Karpas-422 (cell line): Measurements from ENCODE around the gene RGS3. TPM values are rescaled to one million over a fixed set of nuclear protein-coding genes. Genes with fewer than 3 reads are reported as not detected.

Source experiments
- DNase-seq: peaks from one replicate; pipeline ENCODE4 v3.0.0-alpha.2; 2015
- H2AFZ ChIP-seq: fragments of 200-600 bp; sonication (generic); 2 replicates; pipeline ENCODE4 v1.6.1; 2014; ENCODE audit warnings: antibody characterized with exemption, low read length, mixed read lengths
- H3K27ac ChIP-seq: fragments of 200-600 bp; sonication (generic); 2 replicates; pipeline ENCODE4 v1.5.1; 2014; ENCODE audit warnings: mild to moderate bottlenecking, low read length, moderate library complexity
- H3K27me3 ChIP-seq: fragments of 200-600 bp; sonication (generic); 2 replicates; pipeline ENCODE4 v1.6.1; 2014; ENCODE audit warnings: low read length, mixed read lengths
- H3K36me3 ChIP-seq: fragments of 200-600 bp; sonication (generic); 2 replicates; pipeline ENCODE4 v1.6.1; 2014; ENCODE audit warnings: low read length, mixed read lengths; ENCODE audit not compliant: insufficient read depth
- H3K4me1 ChIP-seq: fragments of 200-600 bp; sonication (generic); 2 replicates; pipeline ENCODE4 v1.6.1; 2014; ENCODE audit warnings: mild to moderate bottlenecking, low read length, mixed read lengths
- H3K4me2 ChIP-seq: fragments of 200-600 bp; sonication (generic); 2 replicates; pipeline ENCODE4 v1.6.1; 2014; ENCODE audit warnings: low read length, low read depth, mild to moderate bottlenecking; ENCODE audit not compliant: poor library complexity, severe bottlenecking
- H3K4me3 ChIP-seq: fragments of 200-600 bp; sonication (generic); 2 replicates; pipeline ENCODE4 v1.5.1; 2014; ENCODE audit warnings: mild to moderate bottlenecking, antibody characterized with exemption, low read length, mixed read lengths
- H3K79me2 ChIP-seq: fragments of 200-600 bp; sonication (generic); 2 replicates; pipeline ENCODE4 v1.6.1; 2014; ENCODE audit warnings: mild to moderate bottlenecking, low read length, mixed read lengths
- H3K9ac ChIP-seq: fragments of 200-600 bp; sonication (generic); 2 replicates; pipeline ENCODE4 v1.6.0; 2014; ENCODE audit warnings: low read length
- H3K9me2 ChIP-seq: fragments of 200-600 bp; sonication (generic), shearing (Covaris generic); replicated peaks from 2 replicates; pipeline ENCODE4 v1.6.0; 2014; ENCODE audit warnings: mild to moderate bottlenecking, low read length, moderate library complexity; ENCODE audit not compliant: insufficient read depth
- H3K9me3 ChIP-seq: fragments of 300-700, 200-600 bp; sonication (generic); 2 replicates; pipeline ENCODE4 v1.6.1; 2014; ENCODE audit warnings: low read length, mixed read lengths
- H4K20me1 ChIP-seq: fragments of 200-600 bp; sonication (generic); 2 replicates; pipeline ENCODE4 v1.6.1; 2014; ENCODE audit warnings: mild to moderate bottlenecking, antibody characterized with exemption, low read length, low read depth; ENCODE audit not compliant: insufficient read depth
- total RNA-seq: library from RNA; depleted of rRNA; stranded (reverse); fragments of >200 nt; shearing (Covaris generic); gene quantifications from 2 replicates; pipeline ENCODE4 v1.2.3, GENCODE V29; 2014; ENCODE audit warnings: low replicate concordance

Gene RGS3
- total RNA-seq, 1 experiment from 2014 or later, result 1.3 TPM

- no peaks in the 10 kb centered on the region for H3K9me2 ChIP-seq
- no peak overlapping the region for H3K4me2 ChIP-seq
- H3K4me1 ChIP-seq, result no peaks in the 10 kb centered on the region
- no peaks in the 10 kb centered on the region for H3K79me2 ChIP-seq
- no peak overlapping the region for H3K27ac ChIP-seq
- DNase-seq, result no peak
- no peak overlapping the region for H3K4me3 ChIP-seq
- H3K9ac ChIP-seq, result no peak overlapping the region
- H2AFZ ChIP-seq, result no peak overlapping the region
- H3K36me3 ChIP-seq, result no peaks in the 10 kb centered on the region
- H4K20me1 ChIP-seq, result no peaks in the 10 kb centered on the region
- no peaks in the 10 kb centered on the region for H3K27me3 ChIP-seq
- no peaks in the 10 kb centered on the region for H3K9me3 ChIP-seq
These were observed 41.4 kb downstream of the RGS3 start for GRCh38 chr9:113504725-113505590.

GRCh38 chr9:113506090-113506589 is 42.6 kb downstream of the RGS3 start:
- Histone ChIP-seq H4K20me1 (no peaks in the 10 kb centered on the region), H3K27ac (no peak overlapping the region), H3K4me1 (no peaks in the 10 kb centered on the region), H3K79me2 (no peaks in the 10 kb centered on the region), H3K9ac (no peak overlapping the region), H2AFZ (no peak overlapping the region), H3K4me2 (no peak overlapping the region), H3K27me3 (no peaks in the 10 kb centered on the region), H3K9me2 (no peaks in the 10 kb centered on the region), H3K9me3 (no peaks in the 10 kb centered on the region), H3K4me3 (no peak overlapping the region), H3K36me3 (no peaks in the 10 kb centered on the region)
- no peak for DNase-seq

GRCh38 chr9:113507256-113507655 is 43.7 kb downstream of the RGS3 start:
- no peaks in the 10 kb centered on the region for H3K9me2 ChIP-seq
- no peak overlapping the region for H3K4me2 ChIP-seq
- no peaks in the 10 kb centered on the region for H3K27me3 ChIP-seq
- H3K4me3 ChIP-seq, result no peak overlapping the region
- H3K27ac ChIP-seq, result no peak overlapping the region
- H3K79me2 ChIP-seq, result no peaks in the 10 kb centered on the region
- no peaks in the 10 kb centered on the region for H4K20me1 ChIP-seq
- H2AFZ ChIP-seq, result no peak overlapping the region
- no peaks in the 10 kb centered on the region for H3K36me3 ChIP-seq
- H3K9me3 ChIP-seq, result no peaks in the 10 kb centered on the region
- H3K4me1 ChIP-seq, result no peaks in the 10 kb centered on the region
- DNase-seq, result no peak
- H3K9ac ChIP-seq, result no peak overlapping the region

- no peaks in the 10 kb centered on the region for H3K4me1 ChIP-seq
- H3K79me2 ChIP-seq, result no peaks in the 10 kb centered on the region
- no peaks in the 10 kb centered on the region for H3K9me2 ChIP-seq
- H3K9ac ChIP-seq, result no peak overlapping the region
- no peak overlapping the region for H3K27ac ChIP-seq
- H3K4me3 ChIP-seq, result no peak overlapping the region
- no peaks in the 10 kb centered on the region for H3K9me3 ChIP-seq
- H3K4me2 ChIP-seq, result no peak overlapping the region
- DNase-seq, result peak; percentile 57
- no peaks in the 10 kb centered on the region for H4K20me1 ChIP-seq
- H3K36me3 ChIP-seq, result no peaks in the 10 kb centered on the region
- H2AFZ ChIP-seq, result no peak overlapping the region
- H3K27me3 ChIP-seq, result no peaks in the 10 kb centered on the region
These were observed 44.7 kb downstream of the RGS3 start for GRCh38 chr9:113508111-113508749.

- no peak for DNase-seq
- H3K27me3 ChIP-seq, result no peaks in the 10 kb centered on the region
- no peaks in the 10 kb centered on the region for H3K9me2 ChIP-seq
- H4K20me1 ChIP-seq, result no peaks in the 10 kb centered on the region
- no peak overlapping the region for H3K4me3 ChIP-seq
- H3K4me2 ChIP-seq, result no peak overlapping the region
- H3K9me3 ChIP-seq, result no peaks in the 10 kb centered on the region
- H3K36me3 ChIP-seq, result no peaks in the 10 kb centered on the region
- H3K79me2 ChIP-seq, result no peaks in the 10 kb centered on the region
- no peak overlapping the region for H3K27ac ChIP-seq
- no peak overlapping the region for H3K9ac ChIP-seq
- no peak overlapping the region for H2AFZ ChIP-seq
- H3K4me1 ChIP-seq, result no peaks in the 10 kb centered on the region
These were observed 45.9 kb downstream of the RGS3 start for GRCh38 chr9:113509463-113509862.

GRCh38 chr9:113511047-113511521 is 47.6 kb downstream of the RGS3 start:
- no peak overlapping the region for H2AFZ ChIP-seq
- H3K79me2 ChIP-seq, result no peaks in the 10 kb centered on the region
- H3K36me3 ChIP-seq, result no peaks in the 10 kb centered on the region
- H3K4me3 ChIP-seq, result no peak overlapping the region
- H4K20me1 ChIP-seq, result no peaks in the 10 kb centered on the region
- no peaks in the 10 kb centered on the region for H3K9me2 ChIP-seq
- H3K27ac ChIP-seq, result no peak overlapping the region
- H3K4me1 ChIP-seq, result no peaks in the 10 kb centered on the region
- no peaks in the 10 kb centered on the region for H3K27me3 ChIP-seq
- no peaks in the 10 kb centered on the region for H3K9me3 ChIP-seq
- DNase-seq, result no peak
- H3K4me2 ChIP-seq, result no peak overlapping the region
- no peak overlapping the region for H3K9ac ChIP-seq

- H3K4me2 ChIP-seq, result no peak overlapping the region
- H3K9me3 ChIP-seq, result no peaks in the 10 kb centered on the region
- H3K27ac ChIP-seq, result no peak overlapping the region
- DNase-seq, result no peak
- H3K9ac ChIP-seq, result no peak overlapping the region
- no peaks in the 10 kb centered on the region for H3K79me2 ChIP-seq
- H3K4me3 ChIP-seq, result no peak overlapping the region
- no peak overlapping the region for H2AFZ ChIP-seq
- H3K36me3 ChIP-seq, result no peaks in the 10 kb centered on the region
- no peaks in the 10 kb centered on the region for H3K27me3 ChIP-seq
- no peaks in the 10 kb centered on the region for H4K20me1 ChIP-seq
- H3K4me1 ChIP-seq, result peaks cover 6% of the 10 kb centered on the region
- no peaks in the 10 kb centered on the region for H3K9me2 ChIP-seq
These were observed 48.6 kb downstream of the RGS3 start for GRCh38 chr9:113511856-113512761.
